ENCODE data around the gene OSMR. TPM values are rescaled to one million over a fixed set of nuclear protein-coding genes. Genes with fewer than 3 reads are reported as not detected.
A peak's percentile ranks its signal among the peaks of the same experiment; 100 is the strongest.

OSMR gene
- total and polyA plus RNA-seq, 2 experiments from 2014 or later = 37.3 to 52.5 TPM

- Histone ChIP-seq H3K9me3 (ENCODE audit: low read depth) (no peaks in the 10 kb centered on the region), H3K27me3 (replicated peaks; ENCODE audit: insufficient read depth) (no peaks in the 10 kb centered on the region), H3K9ac (no peak overlapping the region), H3K9me2 (ENCODE audit: insufficient read depth) (no peaks in the 10 kb centered on the region), H3K4me2 (ENCODE audit: unreplicated experiment) (no peak overlapping the region), H2AFZ (no peak overlapping the region), H3K4me1 (ENCODE audit: insufficient read depth) (peaks cover 7% of the 10 kb centered on the region), H3F3A (ENCODE audit: insufficient read depth) (peaks cover 37% of the 10 kb centered on the region), H3K36me3 (ENCODE audit: low read depth) (peaks cover 74% of the 10 kb centered on the region), H3K4me3 (no peak overlapping the region), H3K79me2 (ENCODE audit: insufficient read depth) (peaks cover 28% of the 10 kb centered on the region), H4K20me1 (ENCODE audit: insufficient read depth) (no peaks in the 10 kb centered on the region), H3K27ac (no peak overlapping the region)
- no peak for TF ChIP-seq EZH2phosphoT487 (IDR thresholded peaks at IDR 0.05; ENCODE audit: insufficient read depth, low read depth)
- no peak for TF ChIP-seq EZH2 (IDR thresholded peaks at IDR 0.05; ENCODE audit: insufficient read depth, poor library complexity, severe bottlenecking)
- in situ Hi-C loops (cut with MboI) = no loop called here
- peak; percentile 47 for DNase-seq
- 34 to 41% methylated on average over 4 of the region's 4 CpGs for WGBS, 2 experiments (ENCODE audit: low coverage in 1 of 2, low lambda C conversion rate in 2 of 2, missing lambda C conversion rate in 2 of 2)
These were observed 85.9 kb downstream of the OSMR start for GRCh38 chr5:38931731-38932130.

- Histone ChIP-seq H2AFZ (no peak overlapping the region), H3F3A (ENCODE audit: insufficient read depth) (peaks cover 31% of the 10 kb centered on the region), H3K4me1 (ENCODE audit: insufficient read depth) (peaks cover 5% of the 10 kb centered on the region; the same call in 1 of the 2 replicates), H4K20me1 (ENCODE audit: insufficient read depth) (no peaks in the 10 kb centered on the region), H3K27ac (no peak overlapping the region), H3K4me2 (ENCODE audit: unreplicated experiment) (no peak overlapping the region), H3K9me2 (ENCODE audit: insufficient read depth) (no peaks in the 10 kb centered on the region), H3K9ac (no peak overlapping the region), H3K4me3 (no peak overlapping the region), H3K9me3 (ENCODE audit: low read depth) (no peaks in the 10 kb centered on the region), H3K27me3 (replicated peaks; ENCODE audit: insufficient read depth) (no peaks in the 10 kb centered on the region), H3K36me3 (ENCODE audit: low read depth) (peaks cover 74% of the 10 kb centered on the region), H3K79me2 (ENCODE audit: insufficient read depth) (peaks cover 26% of the 10 kb centered on the region)
- in situ Hi-C loops (cut with MboI) = no loop called here
- DNase-seq = no peak
- 77 to 80% methylated on average over 4 of the region's 4 CpGs for WGBS, 2 experiments (ENCODE audit: low coverage in 1 of 2, low lambda C conversion rate in 2 of 2, missing lambda C conversion rate in 2 of 2)
- TF ChIP-seq EZH2phosphoT487 (IDR thresholded peaks at IDR 0.05; ENCODE audit: insufficient read depth, low read depth) (no peak), EZH2 (IDR thresholded peaks at IDR 0.05; ENCODE audit: insufficient read depth, poor library complexity, severe bottlenecking) (no peak)
These were observed 87.1 kb downstream of the OSMR start for GRCh38 chr5:38932854-38933408.

GRCh38 chr5:38935437-38935836 lies 89.6 kb downstream of the OSMR start:
- WGBS, 2 experiments (ENCODE audit: low coverage in 1 of 2, low lambda C conversion rate in 2 of 2, missing lambda C conversion rate in 2 of 2) = 97 to 99% methylated on average over 1 of the region's 1 CpG
- peaks cover 60% of the 10 kb centered on the region for H3K36me3 ChIP-seq (ENCODE audit: low read depth)
- in situ Hi-C loops (cut with MboI) = no loop called here

GRCh38 chr5:38936269-38936668 lies 90.5 kb downstream of the OSMR start:
- Histone ChIP-seq H3K27ac (no peak overlapping the region), H3K27me3 (replicated peaks; ENCODE audit: insufficient read depth) (no peaks in the 10 kb centered on the region), H3K9me2 (ENCODE audit: insufficient read depth) (no peaks in the 10 kb centered on the region), H3K79me2 (ENCODE audit: insufficient read depth) (peaks cover 2% of the 10 kb centered on the region; the same call in 1 of the 2 replicates), H3K36me3 (ENCODE audit: low read depth) (peaks cover 60% of the 10 kb centered on the region), H3K9me3 (ENCODE audit: low read depth) (no peaks in the 10 kb centered on the region), H3F3A (ENCODE audit: insufficient read depth) (peaks cover 42% of the 10 kb centered on the region), H3K9ac (no peak overlapping the region), H3K4me3 (no peak overlapping the region), H3K4me1 (ENCODE audit: insufficient read depth) (peaks cover 17% of the 10 kb centered on the region), H4K20me1 (ENCODE audit: insufficient read depth) (no peaks in the 10 kb centered on the region), H3K4me2 (ENCODE audit: unreplicated experiment) (no peak overlapping the region), H2AFZ (no peak overlapping the region)
- in situ Hi-C loops (cut with MboI) = no loop called here
- WGBS, 2 experiments (ENCODE audit: low coverage in 1 of 2, low lambda C conversion rate in 2 of 2, missing lambda C conversion rate in 2 of 2) = 83 to 92% methylated on average over 6 of the region's 6 CpGs
- DNase-seq = no peak
- TF ChIP-seq EZH2phosphoT487 (IDR thresholded peaks at IDR 0.05; ENCODE audit: insufficient read depth, low read depth) (no peak), EZH2 (IDR thresholded peaks at IDR 0.05; ENCODE audit: insufficient read depth, poor library complexity, severe bottlenecking) (no peak)

More at GRCh38 chr5:38935437-38935836, 89.6 kb downstream of the OSMR start:
- H2AFZ ChIP-seq = no peak overlapping the region
- no peak overlapping the region for H3K9ac ChIP-seq
- no peak overlapping the region for H3K4me2 ChIP-seq (ENCODE audit: unreplicated experiment)
- H3K27me3 ChIP-seq (replicated peaks; ENCODE audit: insufficient read depth) = no peaks in the 10 kb centered on the region
- TF ChIP-seq EZH2phosphoT487 (IDR thresholded peaks at IDR 0.05; ENCODE audit: insufficient read depth, low read depth) (no peak), EZH2 (IDR thresholded peaks at IDR 0.05; ENCODE audit: insufficient read depth, poor library complexity, severe bottlenecking) (no peak)
- no peak for DNase-seq
- peaks cover 9% of the 10 kb centered on the region for H3K79me2 ChIP-seq (ENCODE audit: insufficient read depth)
- H3K27ac ChIP-seq = no peak overlapping the region
- H3F3A ChIP-seq (ENCODE audit: insufficient read depth) = peaks cover 34% of the 10 kb centered on the region
- no peak overlapping the region for H3K4me3 ChIP-seq
- no peaks in the 10 kb centered on the region for H3K9me2 ChIP-seq (ENCODE audit: insufficient read depth)
- H3K9me3 ChIP-seq (ENCODE audit: low read depth) = no peaks in the 10 kb centered on the region
- no peaks in the 10 kb centered on the region for H4K20me1 ChIP-seq (ENCODE audit: insufficient read depth)
- H3K4me1 ChIP-seq (ENCODE audit: insufficient read depth) = peaks cover 17% of the 10 kb centered on the region

Measured in GM23248 (cell line).